Activated CD8-positive, alpha-beta memory T cell treated with anti-CD3 and anti-CD28 coated beads for 24 hours (primary cell): ENCODE results near the gene CMIP.
"Not testable (repeated sequence)": the region's sequence is repeated elsewhere in the genome, so short reads cannot be mapped to it uniquely, and the experiment has no call there.

Experiments
- DNase-seq: peaks from one replicate; pipeline ENCODE4 v3.0.0-alpha.2; 2020

The CMIP gene

DNA sequence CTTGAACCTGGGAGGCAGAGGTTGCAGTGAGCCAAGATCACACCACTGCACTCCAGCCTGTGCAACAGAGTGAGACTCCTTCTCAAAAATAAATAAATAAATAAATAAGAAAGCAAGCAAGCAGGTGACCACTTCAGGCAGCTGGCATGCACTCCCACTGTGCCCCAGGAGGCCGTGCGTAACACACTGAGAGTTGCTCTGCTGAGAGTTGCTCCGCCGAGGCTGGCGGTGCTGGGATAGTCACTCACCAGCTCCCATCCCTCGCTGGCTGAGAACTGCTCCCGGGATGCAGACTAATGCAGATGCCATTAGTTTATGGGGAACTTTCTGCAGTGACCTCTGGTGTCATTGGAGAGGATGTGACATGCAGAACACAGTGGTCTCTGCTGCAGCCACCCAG is 228.8 kb downstream of the CMIP start:
- DNase-seq = no peak

- no peak for DNase-seq
Measured at GRCh38 chr16:81675662-81676061, 231.1 kb downstream of the CMIP start.

- no peak for DNase-seq
Measured at GRCh38 chr16:81676066-81676882, 231.7 kb downstream of the CMIP start.

- DNase-seq = no peak
Measured at GRCh38 chr16:81676883-81677737, 232.5 kb downstream of the CMIP start.

GRCh38 chr16:81678326-81679095 is 233.9 kb downstream of the CMIP start:
- DNase-seq = no peak

- no peak for DNase-seq
Measured at GRCh38 chr16:81679721-81680430, 235.3 kb downstream of the CMIP start.

GRCh38 chr16:81680444-81681275 is 236.1 kb downstream of the CMIP start:
- no peak for DNase-seq

GRCh38 chr16:81681311-81681710 is 236.7 kb downstream of the CMIP start:
- DNase-seq = no peak

DNA sequence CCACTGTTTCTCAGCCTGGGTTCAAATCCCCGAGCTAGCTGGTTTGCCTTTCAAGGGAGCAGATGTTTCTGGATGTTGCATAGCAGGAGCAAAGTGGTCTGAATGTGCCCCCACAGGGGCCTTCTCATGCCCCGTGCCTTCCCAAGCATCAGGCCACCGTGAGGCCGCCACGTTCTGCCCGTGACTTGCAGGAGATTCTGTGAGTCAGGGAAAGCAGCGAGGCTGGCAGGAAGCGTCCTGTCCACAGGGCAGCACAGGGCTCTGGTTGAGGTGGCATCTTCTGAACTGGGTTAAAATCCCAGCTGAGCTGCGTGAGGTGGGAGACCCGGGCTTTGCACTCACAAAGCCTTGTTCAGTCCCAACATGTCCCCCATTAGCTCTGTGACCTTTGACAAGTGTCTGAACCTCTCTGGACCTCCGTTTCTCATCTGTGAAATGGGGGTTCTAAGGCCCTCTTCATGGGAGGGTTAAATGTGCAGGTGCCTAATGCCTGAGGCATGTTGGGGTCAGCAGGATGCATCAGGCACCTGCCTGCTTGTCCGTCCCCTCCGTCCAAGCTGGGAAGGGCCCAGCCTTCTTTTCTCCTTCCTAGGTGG is 239.7 kb downstream of the CMIP start:
- no peak for DNase-seq

GRCh38 chr16:81684901-81685300 is 240.3 kb downstream of the CMIP start:
- DNase-seq = no peak

DNA sequence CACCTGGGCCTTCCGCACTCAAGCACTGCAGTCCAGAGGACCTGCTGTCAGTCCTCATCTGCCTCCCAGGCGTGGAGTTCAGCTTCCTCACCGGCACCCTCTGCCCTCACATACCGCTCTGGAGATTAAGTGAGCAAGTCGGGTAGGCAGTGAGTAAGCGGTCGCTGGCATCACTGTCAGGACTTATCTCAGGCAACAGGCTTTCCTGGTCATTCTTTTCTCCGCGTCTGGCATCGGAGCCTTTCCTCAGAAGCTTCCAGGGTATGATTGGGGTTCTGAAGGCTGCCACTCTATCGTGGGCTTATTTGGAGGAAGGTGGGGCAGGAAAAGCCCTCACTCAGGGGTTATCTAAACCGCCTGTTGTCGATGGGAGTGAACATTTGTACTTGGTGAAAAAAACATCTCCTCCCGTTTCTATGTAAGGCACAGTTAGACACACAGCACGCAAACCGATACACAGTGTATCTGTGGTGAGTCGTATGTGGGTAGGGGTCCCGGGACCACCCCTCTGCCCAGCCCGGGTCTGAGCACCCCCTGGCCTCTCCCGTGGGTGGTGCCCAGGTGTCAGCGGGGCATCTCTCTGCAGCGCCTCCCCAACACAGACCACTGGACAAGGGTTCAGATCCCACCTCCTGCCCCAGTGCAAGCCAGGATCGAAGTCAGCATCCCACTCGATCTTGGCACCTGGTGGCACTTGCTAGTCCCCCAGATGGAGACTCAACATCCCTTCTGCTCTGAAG is 242.0 kb downstream of the CMIP start:
- DNase-seq = no peak

DNA sequence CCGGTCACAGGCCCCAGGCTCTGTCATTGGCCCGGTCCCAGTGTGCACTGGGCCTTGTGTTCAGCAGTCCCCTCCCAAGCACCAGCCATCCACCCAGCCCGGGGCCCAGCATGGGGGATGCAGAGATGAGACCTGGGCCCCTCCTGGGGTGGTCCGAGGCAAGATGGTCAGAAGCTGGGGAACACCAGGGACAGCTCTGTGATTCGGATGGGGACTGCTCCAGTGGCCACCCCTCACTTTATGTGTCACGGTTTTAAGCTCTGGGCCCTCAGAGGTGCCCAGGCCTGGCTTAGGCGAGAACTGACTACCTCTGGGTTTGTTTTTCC is 242.5 kb downstream of the CMIP start:
- no peak for DNase-seq

- DNase-seq = no peak
Measured at GRCh38 chr16:81688182-81688581, 243.6 kb downstream of the CMIP start.

- DNase-seq = not testable (repeated sequence)
Measured at GRCh38 chr16:81688839-81689238, 244.2 kb downstream of the CMIP start.

- no peak for DNase-seq
Measured at GRCh38 chr16:81692021-81692420, 247.4 kb downstream of the CMIP start.

DNA sequence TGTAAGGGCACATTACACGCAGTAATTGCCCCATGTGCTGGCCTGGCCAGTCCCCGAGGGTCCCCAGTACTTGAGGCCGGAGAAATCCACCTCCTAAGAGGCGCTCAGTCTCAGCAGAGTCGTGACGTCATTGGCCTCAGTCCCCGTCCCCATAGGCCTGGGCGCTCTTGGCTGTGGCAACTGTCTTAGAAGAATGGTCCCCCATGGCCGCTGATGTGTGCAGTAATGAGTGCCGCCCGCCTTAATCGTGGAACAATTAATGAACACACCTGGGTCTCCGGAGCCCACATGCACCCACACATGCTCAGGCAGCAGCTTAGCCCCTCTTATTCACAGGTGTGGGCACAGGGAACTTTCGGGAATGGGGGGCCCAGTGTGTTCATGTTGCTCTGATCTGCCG is 248.0 kb downstream of the CMIP start:
- DNase-seq = no peak

GRCh38 chr16:81693041-81693743 is 248.6 kb downstream of the CMIP start:
- no peak for DNase-seq

GRCh38 chr16:81693744-81694303 is 249.2 kb downstream of the CMIP start:
- DNase-seq = no peak

- DNase-seq = no peak
Measured at GRCh38 chr16:81694494-81695280, 250.1 kb downstream of the CMIP start.
